HG03521 (cell line): ENCODE results near the gene HAUS3.

ENCODE experiments used
- ATAC-seq: cut with Tn5 transposase; IDR thresholded peaks from one replicate; pipeline ENCODE4 v1.9.1; 2021; ENCODE audit warnings: mild to moderate bottlenecking, moderate library complexity; ENCODE audit not compliant: unreplicated experiment

Gene HAUS3

GRCh38 chr4:2241410-2242353, at the start of gene HAUS3, which contains the start of gene POLN:
Gene HAUS3, minus strand, starts transcription at chr4:2242121. Its CDS starts 1,175 bp downstream, at chr4:2240946.
Gene POLN, minus strand, starts transcription at chr4:2242121. Its CDS starts 12,890 bp downstream, at chr4:2229231.
- peak; percentile 91 for ATAC-seq

- ATAC-seq = no peak
These were observed 49.2 kb upstream of the HAUS3 start for GRCh38 chr4:2290974-2291704.

GRCh38 chr4:2290488-2290887, 48.6 kb upstream of the HAUS3 start:
- ATAC-seq = no peak

- no peak for ATAC-seq
These were observed 48.0 kb upstream of the HAUS3 start for GRCh38 chr4:2289955-2290333.

- no peak for ATAC-seq
These were observed 47.5 kb upstream of the HAUS3 start for GRCh38 chr4:2289311-2289954.

- no peak for ATAC-seq
These were observed 46.2 kb upstream of the HAUS3 start for GRCh38 chr4:2288051-2288541.

- ATAC-seq = no peak
These were observed 45.6 kb upstream of the HAUS3 start for GRCh38 chr4:2287594-2287915.

GRCh38 chr4:2286904-2287593, 45.1 kb upstream of the HAUS3 start:
- no peak for ATAC-seq

GRCh38 chr4:2285613-2286381, 43.9 kb upstream of the HAUS3 start:
- no peak for ATAC-seq

- no peak for ATAC-seq
These were observed 43.2 kb upstream of the HAUS3 start for GRCh38 chr4:2284934-2285612.

GRCh38 chr4:2284161-2284933, 42.4 kb upstream of the HAUS3 start:
- no peak for ATAC-seq

GRCh38 chr4:2283199-2283711, 41.3 kb upstream of the HAUS3 start:
- no peak for ATAC-seq

GRCh38 chr4:2281575-2282343, 39.8 kb upstream of the HAUS3 start:
- ATAC-seq = no peak

- ATAC-seq = no peak
These were observed 38.8 kb upstream of the HAUS3 start for GRCh38 chr4:2280531-2281300.

GRCh38 chr4:2277956-2278355, 36.0 kb upstream of the HAUS3 start:
- ATAC-seq = no peak

- no peak for ATAC-seq
These were observed 34.8 kb upstream of the HAUS3 start for GRCh38 chr4:2276581-2277325.
